GM12878 (cell line): Measurements from ENCODE around the gene M1AP. TPM values are rescaled to one million over a fixed set of nuclear protein-coding genes. Genes with fewer than 3 reads are reported as not detected.

Source experiments
- ATAC-seq: fragments of 200-7000 bp; cut with Tn5 transposase; 3 replicates; pipeline ENCODE4 v1.9.1; 2020; ENCODE audit warnings: mild to moderate bottlenecking, moderate library complexity
- BruUV-seq: library from RNA; stranded (reverse); fragments of 400-500 nt; replicated peaks from 2 replicates; lab custom pipeline; 2021; lab: Mats Ljungman, UMichigan
- CTCF ChIA-PET: fragments of 300-600 bp; sonication (Branson Sonifier 250); formaldehyde crosslinking; extraction: SDS; loops from one replicate; lab custom pipeline; 2021; ENCODE audit warnings: inconsistent platforms; lab: Yijun Ruan, JAX
- POLR2A ChIA-PET: fragments of 350-600 bp; formaldehyde crosslinking; extraction: SDS; loops from one replicate; lab custom pipeline; 2021; ENCODE audit warnings: inconsistent platforms; lab: Charles Lee
- RAD21 ChIA-PET: fragments of 300-600 bp; sonication (Branson Sonifier 250); formaldehyde crosslinking; loops from one replicate; lab custom pipeline; 2023; ENCODE audit warnings: antibody characterized with exemption; ENCODE audit not compliant: unreplicated experiment; lab: Charles Lee
- SMC1A ChIA-PET: fragments of 300-600 bp; sonication (Branson Sonifier 250); formaldehyde crosslinking; loops from one replicate; lab custom pipeline; 2023; ENCODE audit not compliant: unreplicated experiment, uncharacterized antibody; lab: Charles Lee
- DNase-seq: peaks from one replicate; pipeline ENCODE4 v3.0.0-alpha.2; 2011; ENCODE audit warnings: low read depth, low spot score
- FAIRE-seq: peaks from 3 replicates; lab custom pipeline; 2011; peaks lifted over from hg19 to GRCh38; lab: Jason Lieb, UNC
- H2AFZ ChIP-seq: 2 replicates; pipeline ENCODE4 v1.6.0; 2011; ENCODE audit warnings: low read depth, low read length, control low read depth; ENCODE audit not compliant: control insufficient read depth
- H3K27ac ChIP-seq: 2 replicates; pipeline ENCODE4 v1.5.1; 2011; ENCODE audit warnings: control low read depth; ENCODE audit not compliant: control insufficient read depth, insufficient read depth
- H3K27me3 ChIP-seq, 2 experiments: replicated peaks in 1 of 2; 2 replicates each; pipeline versions ENCODE4 v1.6.0 to v1.6.1; 2011; ENCODE audit warnings: low read length in 1 of 2; ENCODE audit not compliant: control insufficient read depth in 2 of 2, insufficient read depth in 2 of 2
- H3K36me3 ChIP-seq, 2 experiments: 2 replicates each; pipeline ENCODE4 v1.5.1; 2011; ENCODE audit warnings: low read length in 1 of 2; ENCODE audit not compliant: control insufficient read depth in 2 of 2, insufficient read depth in 2 of 2
- H3K4me1 ChIP-seq: 2 replicates; pipeline ENCODE4 v1.6.1; 2011; ENCODE audit warnings: mild to moderate bottlenecking, low read length, moderate library complexity, mixed read lengths; ENCODE audit not compliant: control insufficient read depth, insufficient read depth
- H3K4me2 ChIP-seq: 2 replicates; pipeline ENCODE4 v1.6.0; 2011; ENCODE audit warnings: control low read depth; ENCODE audit not compliant: control insufficient read depth, insufficient read depth
- H3K4me3 ChIP-seq: fragments of 200-600 bp; sonication (generic); 2 replicates; pipeline ENCODE4 v1.5.1; 2016
- H3K79me2 ChIP-seq: 2 replicates; pipeline ENCODE4 v1.6.0; 2011; ENCODE audit warnings: low read length; ENCODE audit not compliant: control insufficient read depth, insufficient read depth
- H3K9ac ChIP-seq: 2 replicates; pipeline ENCODE4 v1.8.0; 2011; ENCODE audit warnings: low read length, control low read depth, mixed read lengths; ENCODE audit not compliant: control insufficient read depth, insufficient read depth
- H3K9me3 ChIP-seq: replicated peaks from 3 replicates; pipeline ENCODE4 v1.5.1; 2011; ENCODE audit warnings: mild to moderate bottlenecking, low read length; ENCODE audit not compliant: control insufficient read depth, insufficient read depth
- H4K20me1 ChIP-seq: 2 replicates; pipeline ENCODE4 v1.6.0; 2011; ENCODE audit not compliant: control insufficient read depth, insufficient read depth
- BCL3 ChIP-seq: IDR thresholded peaks from 2 replicates; pipeline ENCODE4 v1.6.1; 2011; ENCODE audit warnings: borderline replicate concordance, low read depth, mild to moderate bottlenecking, moderate library complexity, low read length; ENCODE audit not compliant: insufficient read depth, poor library complexity, severe bottlenecking
- CHD1 ChIP-seq: IDR thresholded peaks from 2 replicates; pipeline ENCODE4 v1.6.1; 2012; ENCODE audit warnings: low read depth, low read length, improper control_type of control experiment
- CREM ChIP-seq: IDR thresholded peaks from 2 replicates; pipeline ENCODE4 v1.6.1; 2014; ENCODE audit warnings: antibody characterized with exemption, low read depth
- DPF2 ChIP-seq: fragments of 450-650 bp; IDR thresholded peaks from 2 replicates; pipeline ENCODE4 v1.6.1; 2017; ENCODE audit warnings: mild to moderate bottlenecking
- E4F1 ChIP-seq: fragments of 450-650 bp; IDR thresholded peaks from 2 replicates; pipeline ENCODE4 v1.6.1; 2018; ENCODE audit warnings: borderline replicate concordance, mild to moderate bottlenecking; ENCODE audit not compliant: partially characterized antibody
- GATAD2B ChIP-seq: fragments of 450-650 bp; conservative IDR thresholded peaks from 2 replicates; pipeline ENCODE4 v1.6.1; 2017; ENCODE audit warnings: low read depth, mild to moderate bottlenecking, moderate library complexity
- HSF1 ChIP-seq: fragments of 150-350 bp; IDR thresholded peaks from 2 replicates; pipeline ENCODE4 v1.6.1; 2014; ENCODE audit warnings: mild to moderate bottlenecking, low read depth, low read length
- JUNB ChIP-seq: IDR thresholded peaks from 2 replicates; pipeline ENCODE4 v1.6.1; 2016; ENCODE audit warnings: antibody characterized with exemption, mild to moderate bottlenecking
- MXI1 ChIP-seq: fragments of 150-350 bp; IDR thresholded peaks from 2 replicates; pipeline ENCODE4 v1.6.1; 2011; ENCODE audit warnings: low read depth, mild to moderate bottlenecking, inconsistent platforms, low read length, improper control_type of control experiment
- NFIC ChIP-seq: IDR thresholded peaks from 2 replicates; pipeline ENCODE4 v1.6.1; 2012; ENCODE audit warnings: low read depth, mild to moderate bottlenecking, inconsistent platforms, low read length, moderate library complexity
- NFXL1 ChIP-seq: fragments of 450-650 bp; IDR thresholded peaks from 2 replicates; pipeline ENCODE4 v1.6.1; 2017; ENCODE audit warnings: antibody characterized with exemption, mild to moderate bottlenecking, borderline replicate concordance
- RCOR1 ChIP-seq: conservative IDR thresholded peaks from 2 replicates; pipeline ENCODE4 v1.6.1; 2012; ENCODE audit warnings: low read depth, low read length, improper control_type of control experiment
- YY1 ChIP-seq: IDR thresholded peaks from 2 replicates; pipeline ENCODE4 v1.6.1; 2011; ENCODE audit warnings: low read depth, mild to moderate bottlenecking, low read length
- ZBTB33 ChIP-seq: fragments of 450-650 bp; IDR thresholded peaks from 2 replicates; pipeline ENCODE4 v1.6.1; 2017; ENCODE audit warnings: mild to moderate bottlenecking
- WGBS: methylation state at CpG from one replicate; pipeline ENCODE4 v1.1.6; 2016; ENCODE audit warnings: low lambda C conversion rate; ENCODE audit not compliant: insufficient replicate concordance, insufficient coverage; ENCODE audit errors: missing lambda C conversion rate; 5-methylcytosine and 5-hydroxymethylcytosine counted together
- in situ Hi-C: fragments of 300-500 bp; cut with MboI; formaldehyde crosslinking; loops from 9 replicates; pipeline ENCODE4 v1.14.3; 2018; ENCODE audit warnings: mixed read lengths
- intact Hi-C: fragments of 100-400 bp; cut with micrococcal nuclease; formaldehyde crosslinking; loops from one replicate; pipeline ENCODE4 v1.14.2; 2022; ENCODE audit not compliant: unreplicated experiment
- polyA plus RNA-seq, 11 experiments: library from polyadenylated mRNA; depleted of rRNA in 4 of 11; unstranded in 6 of 11; stranded (reverse) in 5 of 11; fragments of >200 nt; fragmentation: Nextera tagmentation in 4 of 11; fragmentation: Illumina TruSeq in 1 of 11; extraction: Ambion mirVana in 4 of 11; extraction: Trizol in 1 of 11; gene quantifications; 1 replicate in 1 of 11; 2 replicates in 10 of 11; pipeline versions ENCODE4 v1.2.1 to v1.2.3, GENCODE V29; 2011 to 2016; ENCODE audit warnings: inconsistent platforms in 2 of 11, missing spikeins in 2 of 11, low read depth in 1 of 11
- total RNA-seq, 4 experiments: library from RNA; depleted of rRNA in 3 of 4; stranded (reverse); fragments of >200 nt in 3 of 4; fragmentation: Illumina TruSeq in 1 of 4; extraction: Trizol in 1 of 4; gene quantifications; 2 replicates each; pipeline versions ENCODE4 v1.2.1 to v1.2.3, GENCODE V29; 2013 to 2021

The M1AP gene
- total and polyA plus RNA-seq, 10 of the 15 experiments (the other 5 are each of a cell fraction or from before 2014, with no cell fraction given): 0.04 to 0.32 (median 0.16) TPM; not detected in 4

- H3K79me2 ChIP-seq: no peaks in the 10 kb centered on the region
- ChIA-PET SMC1A (interaction anchor here (0.7 to 16.6 kb wide), 5 partner anchors 12 to 26 kb away, joined by 3 to 371 read pairs (median 61); partner anchors contain the start of gene LOXL3), POLR2A (interaction anchor here (1.2 to 25.0 kb wide), 2 partner anchors 12 to 15 kb away, joined by 3 to 441 read pairs; partner anchors contain the start of genes DOK1 and LOXL3), RAD21 (interaction anchor here (0.9 kb wide), 1 partner anchor 13 kb away, joined by 8 read pairs; no protein-coding TSS in a partner anchor), CTCF (interaction anchor here (1.3 to 17.4 kb wide), 2 partner anchors 9 to 23 kb away, joined by 3 to 281 read pairs; no protein-coding TSS in a partner anchor)
- intact Hi-C loops (no loop called here), in situ Hi-C loops (no loop called here)
- no TSS peak for BruUV-seq
- FAIRE-seq (no peak), ATAC-seq (no peak), DNase-seq (no peak)
- H3K4me2 ChIP-seq: no peak overlapping the region
- H3K27me3 ChIP-seq: no peaks in the 10 kb centered on the region
- H3K27ac ChIP-seq: no peak overlapping the region
- H4K20me1 ChIP-seq: no peaks in the 10 kb centered on the region
- H3K9me3 ChIP-seq: no peaks in the 10 kb centered on the region
- H2AFZ ChIP-seq: no peak overlapping the region
- no peak for TF ChIP-seq CREM
- TF ChIP-seq ZBTB33: no peak
- no peak for TF ChIP-seq NFXL1
- no peak for TF ChIP-seq NFIC
- no peak for TF ChIP-seq GATAD2B
- TF ChIP-seq RCOR1: no peak
- no peak for TF ChIP-seq JUNB
- TF ChIP-seq BCL3: no peak
- no peak for TF ChIP-seq MXI1
- no peak for TF ChIP-seq HSF1
- no peak for TF ChIP-seq CHD1
- no peak for TF ChIP-seq DPF2
- TF ChIP-seq E4F1: no peak
- no peak for TF ChIP-seq YY1
- peaks cover 35% of the 10 kb centered on the region for H3K4me1 ChIP-seq
- no peak overlapping the region for H3K4me3 ChIP-seq
- H3K9ac ChIP-seq: no peak overlapping the region
- H3K36me3 ChIP-seq: no peaks in the 10 kb centered on the region
- 83% methylated on average over 5 of the region's 5 CpGs for WGBS
Observed at GRCh38 chr2:74564222-74564621, 83.9 kb downstream of the M1AP start.
